Measurements from ENCODE around the gene ZNF628. TPM values are rescaled to one million over a fixed set of nuclear protein-coding genes. Genes with fewer than 3 reads are reported as not detected.

Gene ZNF628
- total RNA-seq, 4 donors from 2014 or later, result 7.4 to 22.3 (median 14.1) TPM

DNA sequence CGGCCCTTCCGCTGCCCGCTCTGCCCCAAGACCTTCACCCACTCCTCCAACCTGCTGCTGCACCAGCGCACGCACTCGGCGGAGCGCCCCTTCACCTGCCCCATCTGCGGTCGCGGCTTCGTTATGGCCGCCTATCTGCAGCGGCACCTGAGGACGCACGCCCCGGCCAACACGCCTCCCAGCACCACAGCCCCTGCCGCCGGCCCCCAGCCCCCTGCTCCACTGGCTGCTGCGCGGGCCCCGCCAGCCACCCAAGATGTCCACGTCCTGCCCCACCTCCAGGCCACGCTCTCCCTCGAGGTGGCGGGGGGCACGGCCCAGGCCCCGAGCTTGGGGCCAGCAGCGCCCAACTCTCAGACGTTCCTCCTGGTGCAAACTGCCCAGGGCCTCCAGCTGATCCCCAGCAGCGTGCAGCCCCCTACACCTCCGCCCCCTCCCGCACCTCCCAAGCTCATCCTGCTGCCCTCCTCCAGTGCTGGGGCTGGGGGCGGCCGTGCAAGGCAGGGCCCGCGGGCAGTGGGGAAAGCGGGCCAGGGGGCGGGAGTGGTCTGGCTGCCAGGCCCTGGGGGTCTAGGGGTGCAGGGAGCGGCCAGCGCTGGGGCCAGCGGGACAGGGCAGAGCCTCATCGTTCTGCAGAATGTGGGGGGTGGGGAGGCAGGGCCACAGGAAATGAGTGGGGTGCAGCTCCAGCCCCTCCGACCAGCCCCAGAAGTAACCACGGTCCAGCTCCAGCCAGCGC lies 6.7 kb downstream of the ZNF628 start:
- in situ Hi-C loops (cut with MboI; ENCODE audit: low sequenced_read_pairs in 4 of 4), result no loop called here
- DNase-seq (no peak), ATAC-seq (no peak)
- H3K36me3 ChIP-seq, result peaks cover 0 to 7% of the 10 kb centered on the region in 2 donors
- H3K4me1 ChIP-seq, result peaks cover 13 to 31% of the 10 kb centered on the region in 2 donors
- H3K27ac ChIP-seq, result no peak overlapping the region
- intact Hi-C loops (cut with DNase I; ENCODE audit: low total_unique reads), result no loop called here
- H3K4me3 ChIP-seq, result no peak overlapping the region
- TF ChIP-seq, protein P1, sequence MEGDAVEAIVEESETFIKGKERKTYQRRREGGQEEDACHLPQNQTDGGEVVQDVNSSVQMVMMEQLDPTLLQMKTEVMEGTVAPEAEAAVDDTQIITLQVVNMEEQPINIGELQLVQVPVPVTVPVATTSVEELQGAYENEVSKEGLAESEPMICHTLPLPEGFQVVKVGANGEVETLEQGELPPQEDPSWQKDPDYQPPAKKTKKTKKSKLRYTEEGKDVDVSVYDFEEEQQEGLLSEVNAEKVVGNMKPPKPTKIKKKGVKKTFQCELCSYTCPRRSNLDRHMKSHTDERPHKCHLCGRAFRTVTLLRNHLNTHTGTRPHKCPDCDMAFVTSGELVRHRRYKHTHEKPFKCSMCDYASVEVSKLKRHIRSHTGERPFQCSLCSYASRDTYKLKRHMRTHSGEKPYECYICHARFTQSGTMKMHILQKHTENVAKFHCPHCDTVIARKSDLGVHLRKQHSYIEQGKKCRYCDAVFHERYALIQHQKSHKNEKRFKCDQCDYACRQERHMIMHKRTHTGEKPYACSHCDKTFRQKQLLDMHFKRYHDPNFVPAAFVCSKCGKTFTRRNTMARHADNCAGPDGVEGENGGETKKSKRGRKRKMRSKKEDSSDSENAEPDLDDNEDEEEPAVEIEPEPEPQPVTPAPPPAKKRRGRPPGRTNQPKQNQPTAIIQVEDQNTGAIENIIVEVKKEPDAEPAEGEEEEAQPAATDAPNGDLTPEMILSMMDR (IDR thresholded peaks at IDR 0.05 in 4 of 5, conservative IDR thresholded peaks at IDR 0.05 in 1 of 5), result no peak
- TF ChIP-seq POLR2A (IDR thresholded peaks at IDR 0.05), result no peak
- peaks cover 6 to 11% (median 11%) of the 10 kb centered on the region in 3 donors for H3K27me3 ChIP-seq
- no peaks in the 10 kb centered on the region for H3K9me3 ChIP-seq

GRCh38 chr19:55483706-55484592 lies 7.5 kb downstream of the ZNF628 start:
- H3K27ac ChIP-seq, result no peak overlapping the region
- in situ Hi-C loops (cut with MboI; ENCODE audit: low sequenced_read_pairs in 4 of 4), result no loop called here
- ATAC-seq, result no peak
- intact Hi-C loops (cut with DNase I; ENCODE audit: low total_unique reads), result no loop called here
- peaks cover 11 to 28% of the 10 kb centered on the region in 2 donors for H3K4me1 ChIP-seq
- no peaks in the 10 kb centered on the region for H3K9me3 ChIP-seq
- H3K4me3 ChIP-seq, result peak overlapping the region; percentile 59 to 71 (median 62)
- H3K27me3 ChIP-seq, result peaks cover 6 to 11% (median 11%) of the 10 kb centered on the region in 3 donors
- TF ChIP-seq, protein P1 (IDR thresholded peaks at IDR 0.05 in 4 of 5, conservative IDR thresholded peaks at IDR 0.05 in 1 of 5), result no peak
- TF ChIP-seq POLR2A (IDR thresholded peaks at IDR 0.05), result no peak
- H3K36me3 ChIP-seq, result peaks cover 0 to 7% of the 10 kb centered on the region in 2 donors
- DNase-seq, result no peak

DNA sequence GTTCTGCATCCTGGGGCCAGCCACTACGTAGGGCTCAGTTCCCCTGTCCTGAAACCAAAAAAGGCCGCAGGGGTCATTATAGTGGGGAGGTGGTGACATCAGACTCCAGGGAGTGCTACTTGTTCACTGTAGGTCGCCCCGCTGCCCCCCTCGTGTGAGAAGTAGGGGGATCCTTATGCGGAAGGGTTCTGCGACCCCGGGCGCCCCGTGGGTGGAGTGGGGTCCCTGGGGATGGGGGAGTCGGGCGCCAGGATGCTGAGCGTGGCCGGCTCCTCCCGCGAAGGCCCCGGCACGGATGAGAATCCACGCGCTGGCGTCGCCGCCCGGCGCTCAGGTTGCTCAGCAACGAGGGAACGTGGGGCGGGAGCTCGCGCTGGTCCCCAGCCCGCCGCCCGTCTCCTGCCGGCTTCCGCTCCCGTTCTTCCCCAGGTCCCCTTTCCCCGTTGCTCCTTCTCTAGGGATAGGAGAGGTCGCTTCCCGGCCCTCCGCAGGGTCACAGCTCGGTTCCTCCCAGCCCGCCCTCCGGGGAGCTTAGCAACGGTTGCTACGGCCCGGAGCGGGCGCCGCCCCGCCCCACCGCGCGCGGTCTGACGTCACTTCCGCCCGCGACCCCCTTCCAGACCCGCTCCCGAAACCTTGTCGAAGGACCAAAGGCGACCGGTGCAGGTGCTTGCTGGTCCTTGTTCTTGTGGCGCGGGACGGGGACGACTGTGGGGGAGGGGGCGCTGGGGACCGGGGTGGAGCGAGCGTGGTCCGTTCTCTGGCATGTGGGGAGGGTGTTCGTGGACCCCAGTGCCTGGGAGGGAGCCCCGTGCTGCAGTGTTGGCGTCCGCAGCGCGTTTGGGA lies 8.4 kb downstream of the ZNF628 start, which contains the start of gene NAT14:
TSS of gene NAT14 (plus strand) at position 596 of the 846 bp plus-strand sequence. CDS start 521 bp downstream, outside the sequence.
- DNase-seq, result no peak

More for the DNA sequence above, 8.4 kb downstream of the ZNF628 start, which contains the start of gene NAT14:
- TF ChIP-seq POLR2A (IDR thresholded peaks at IDR 0.05), result no peak
- TF ChIP-seq, protein P1 (IDR thresholded peaks at IDR 0.05 in 4 of 5, conservative IDR thresholded peaks at IDR 0.05 in 1 of 5), result no peak
- in situ Hi-C loops (cut with MboI; ENCODE audit: low sequenced_read_pairs in 4 of 4) (no loop called here), intact Hi-C loops (cut with DNase I; ENCODE audit: low total_unique reads) (no loop called here)
- no peak for ATAC-seq
- Histone ChIP-seq H3K27me3 (peaks cover 6 to 16% (median 11%) of the 10 kb centered on the region in 3 donors), H3K36me3 (peaks cover 0 to 7% of the 10 kb centered on the region in 2 donors), H3K27ac (peak within 1 kb of the TSS; percentile 73 to 80 (median 76)), H3K4me1 (peaks cover 11 to 28% of the 10 kb centered on the region in 2 donors), H3K4me3 (peak within 1 kb of the TSS; percentile 59 to 71 (median 62)), H3K9me3 (no peaks in the 10 kb centered on the region)

All from gastrocnemius medialis (tissue), 4 donors.